ENCODE results near the gene QRICH1. TPM values are rescaled to one million over a fixed set of nuclear protein-coding genes. Genes with fewer than 3 reads are reported as not detected.
A peak's percentile ranks its signal among the peaks of the same experiment; 100 is the strongest.

Gene QRICH1
- total RNA-seq, 1 donor from 2014 or later: 57.4 TPM

- DNase-seq (ENCODE audit: low read depth): no peak
Measured at GRCh38 chr3:49035281-49035680, 58.6 kb downstream of the QRICH1 start.

DNA sequence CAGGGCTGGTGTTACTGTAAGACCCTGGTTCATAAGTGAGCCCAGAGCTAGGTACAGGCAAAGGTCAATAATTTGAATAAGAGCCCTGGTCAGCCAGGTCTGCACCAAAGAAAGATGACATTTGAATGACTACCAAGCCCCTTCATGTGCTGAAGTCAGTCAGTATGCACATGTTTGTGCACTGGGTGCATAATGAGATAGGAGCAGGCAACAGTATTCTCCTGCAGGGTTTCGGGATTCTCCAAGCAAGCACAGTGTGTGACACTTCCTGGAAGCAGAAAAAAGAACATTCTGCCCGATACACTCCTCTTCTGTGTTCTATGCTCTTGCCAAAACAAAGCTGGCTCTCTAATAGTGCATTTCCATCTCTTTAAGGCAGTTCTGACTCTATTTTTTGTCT, 59.2 kb downstream of the QRICH1 start:
- no peak for DNase-seq (ENCODE audit: low read depth)

DNA sequence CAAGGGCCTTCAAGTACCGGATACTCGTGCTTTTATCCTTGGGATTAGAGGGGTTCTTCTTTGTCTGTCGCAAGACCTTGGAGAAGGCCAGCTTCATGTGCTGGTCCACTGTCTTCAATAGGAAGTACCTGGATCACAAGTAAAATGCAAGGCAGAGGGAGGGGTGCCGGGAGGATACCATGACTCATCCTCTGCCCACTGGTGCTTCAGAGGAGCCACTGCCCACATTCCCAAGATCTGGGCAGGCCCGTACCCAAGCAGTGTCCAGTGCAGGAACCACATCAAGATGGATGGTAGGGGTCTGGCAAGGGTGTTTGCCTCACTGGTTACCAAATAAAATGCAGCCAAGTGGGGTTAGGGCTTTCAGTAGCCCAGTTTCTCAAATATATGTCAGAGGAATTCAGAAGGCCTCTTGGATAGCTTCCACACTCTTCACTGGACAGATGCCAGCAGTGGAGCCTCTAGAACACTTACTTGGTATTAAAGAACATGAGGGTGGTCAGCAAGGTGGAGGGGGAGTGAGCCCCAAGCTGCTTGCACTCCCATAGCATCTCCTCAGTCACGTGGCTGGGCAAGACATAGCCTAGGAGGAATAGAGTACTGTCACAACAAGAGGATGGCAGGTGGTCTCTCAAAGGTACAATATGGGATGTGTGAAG, 61.1 kb downstream of the QRICH1 start:
- no peak for DNase-seq (ENCODE audit: low read depth)

DNA sequence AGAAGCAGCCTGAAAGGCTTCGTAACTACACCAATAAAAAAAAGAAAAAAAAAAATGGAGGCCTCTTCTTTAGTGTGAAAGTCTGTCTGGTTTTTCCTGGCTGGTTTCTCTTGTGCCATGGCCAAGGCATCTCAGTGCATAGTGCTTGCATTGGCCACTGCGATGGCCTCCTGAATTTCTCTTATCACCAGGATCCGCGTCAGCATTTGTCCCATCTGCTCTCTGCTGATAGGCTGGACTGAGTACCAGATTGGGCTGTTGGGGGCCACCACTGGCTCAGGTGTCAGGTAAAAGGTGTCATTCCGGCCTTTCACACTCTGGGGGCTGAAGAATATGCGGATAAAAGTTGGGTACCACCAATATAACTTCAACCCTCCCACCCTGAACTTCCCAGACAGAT, 63.5 kb downstream of the QRICH1 start:
- DNase-seq (ENCODE audit: low read depth): no peak

- DNase-seq (ENCODE audit: low read depth): no peak
Measured at GRCh38 chr3:49029563-49029884, 64.3 kb downstream of the QRICH1 start.

GRCh38 chr3:49028673-49029562, 65.0 kb downstream of the QRICH1 start, which contains the start of gene IMPDH2:
IMPDH2 (minus strand) TSS chr3:49029398; CDS start chr3:49029350, 48 bp downstream.
- DNase-seq (ENCODE audit: low read depth): peak; percentile 92

GRCh38 chr3:49028298-49028672, 65.6 kb downstream of the QRICH1 start:
- no peak for DNase-seq (ENCODE audit: low read depth)

- DNase-seq (ENCODE audit: low read depth): no peak
Measured at GRCh38 chr3:49027634-49028033, 66.2 kb downstream of the QRICH1 start.

- DNase-seq (ENCODE audit: low read depth): peak; percentile 70
Measured at GRCh38 chr3:49026536-49026935, 67.3 kb downstream of the QRICH1 start.

- DNase-seq (ENCODE audit: low read depth): no peak
Measured at GRCh38 chr3:49025793-49026520, 67.9 kb downstream of the QRICH1 start.

GRCh38 chr3:49025005-49025792, 68.7 kb downstream of the QRICH1 start:
- peak; percentile 75 for DNase-seq (ENCODE audit: low read depth)

DNA sequence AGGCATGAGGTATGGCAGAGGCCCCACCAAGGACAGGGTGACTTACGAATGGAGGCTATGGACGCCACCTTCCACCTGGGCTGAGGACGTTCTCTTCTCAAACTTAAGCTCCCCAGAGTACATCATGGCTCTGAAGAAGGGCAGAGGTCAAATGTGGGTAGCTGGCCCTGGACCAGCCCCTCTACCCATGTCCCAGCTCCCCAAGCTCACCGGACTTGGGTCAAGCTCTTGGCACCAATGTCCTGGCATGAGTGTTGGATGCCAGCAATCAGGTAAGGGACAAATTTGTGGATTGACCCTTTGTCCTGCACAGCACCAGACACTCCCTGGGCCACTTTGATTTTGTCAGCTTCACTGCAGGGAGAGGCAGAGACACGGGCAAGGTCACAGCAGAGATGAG, 69.4 kb downstream of the QRICH1 start:
- no peak for DNase-seq (ENCODE audit: low read depth)

DNA sequence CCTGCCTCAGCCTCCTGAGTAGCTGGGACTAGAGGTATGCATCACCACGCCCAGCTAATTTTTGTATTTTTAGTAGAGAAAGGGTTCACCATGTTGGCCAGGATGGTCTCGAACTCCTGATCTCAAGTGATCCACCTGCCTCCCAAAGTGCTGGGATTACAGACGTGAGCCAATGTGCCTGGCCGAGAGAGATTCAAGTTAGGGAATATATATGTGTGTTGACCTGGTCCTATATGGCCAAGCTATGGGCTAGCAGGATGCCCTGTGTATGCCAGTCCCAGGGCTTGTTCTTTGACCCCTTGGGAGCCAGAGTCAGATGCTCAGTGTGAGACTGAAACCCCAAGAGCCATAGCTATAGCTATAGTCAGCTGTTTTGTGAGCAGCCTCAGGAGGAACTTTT, 70.1 kb downstream of the QRICH1 start:
- no peak for DNase-seq (ENCODE audit: low read depth)

DNA sequence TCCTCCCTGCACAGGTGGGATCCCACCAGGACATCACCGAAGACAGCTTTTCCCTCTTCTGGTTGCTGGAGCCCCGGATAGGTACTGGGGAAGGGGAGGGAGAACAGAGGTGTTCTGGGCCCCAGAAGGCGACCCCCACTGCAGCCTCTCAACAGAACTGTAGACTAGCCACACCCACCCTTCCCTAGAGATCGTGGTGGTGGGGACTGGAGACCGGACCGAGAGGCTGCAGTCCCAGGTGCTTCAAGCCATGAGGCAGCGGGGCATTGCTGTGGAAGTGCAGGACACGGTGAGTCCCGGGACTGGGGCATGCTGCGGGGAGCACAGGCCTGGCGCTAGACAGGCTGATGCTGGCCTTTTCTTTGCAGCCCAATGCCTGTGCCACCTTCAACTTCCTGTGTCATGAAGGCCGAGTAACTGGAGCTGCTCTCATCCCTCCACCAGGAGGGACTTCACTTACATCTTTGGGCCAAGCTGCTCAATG, 71.1 kb downstream of the QRICH1 start:
- DNase-seq (ENCODE audit: low read depth): no peak

DNA sequence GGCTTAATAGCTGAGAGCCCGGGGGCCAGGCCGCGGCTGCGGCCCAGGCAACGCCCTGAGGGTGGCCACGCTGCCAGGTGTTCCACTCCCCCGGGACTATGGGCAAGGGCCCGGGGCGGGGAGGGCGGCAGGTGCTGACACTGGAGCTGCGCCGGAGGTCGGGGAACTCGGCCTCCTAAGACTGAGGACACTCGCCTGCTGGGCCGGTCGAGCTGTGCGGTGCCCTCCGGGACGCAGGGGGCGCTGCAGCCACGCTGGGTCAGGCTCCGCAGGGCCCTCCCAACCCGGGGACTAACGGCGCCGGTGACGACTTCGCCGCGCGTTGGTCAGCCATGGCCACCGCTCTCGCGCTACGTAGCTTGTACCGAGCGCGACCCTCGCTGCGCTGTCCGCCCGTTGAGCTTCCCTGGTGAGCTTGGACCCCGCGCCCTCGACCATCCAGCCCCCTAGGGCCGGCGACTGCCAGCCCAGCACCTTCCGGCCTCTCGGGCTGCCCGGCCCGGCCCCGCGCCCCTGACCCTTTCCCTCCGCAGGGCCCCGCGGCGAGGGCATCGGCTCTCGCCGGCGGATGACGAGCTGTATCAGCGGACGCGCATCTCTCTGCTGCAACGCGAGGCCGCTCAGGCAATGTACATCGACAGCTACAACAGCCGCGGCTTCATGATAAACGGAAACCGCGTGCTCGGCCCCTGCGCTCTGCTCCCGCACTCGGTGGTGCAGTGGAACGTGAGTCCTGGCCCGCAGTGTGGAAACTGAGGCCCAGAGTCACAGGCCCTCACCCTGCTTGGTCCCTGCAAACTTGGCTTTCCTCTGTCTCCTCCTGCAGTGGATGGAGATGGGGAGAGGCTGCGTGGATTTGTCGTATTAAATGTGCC, 71.8 kb downstream of the QRICH1 start, which contains the start of gene NDUFAF3:
NDUFAF3 (plus strand) TSS at position 309 of the 875 bp plus-strand sequence; CDS start at position 333, 24 bp downstream.
- DNase-seq (ENCODE audit: low read depth): peak; percentile 98

DNA sequence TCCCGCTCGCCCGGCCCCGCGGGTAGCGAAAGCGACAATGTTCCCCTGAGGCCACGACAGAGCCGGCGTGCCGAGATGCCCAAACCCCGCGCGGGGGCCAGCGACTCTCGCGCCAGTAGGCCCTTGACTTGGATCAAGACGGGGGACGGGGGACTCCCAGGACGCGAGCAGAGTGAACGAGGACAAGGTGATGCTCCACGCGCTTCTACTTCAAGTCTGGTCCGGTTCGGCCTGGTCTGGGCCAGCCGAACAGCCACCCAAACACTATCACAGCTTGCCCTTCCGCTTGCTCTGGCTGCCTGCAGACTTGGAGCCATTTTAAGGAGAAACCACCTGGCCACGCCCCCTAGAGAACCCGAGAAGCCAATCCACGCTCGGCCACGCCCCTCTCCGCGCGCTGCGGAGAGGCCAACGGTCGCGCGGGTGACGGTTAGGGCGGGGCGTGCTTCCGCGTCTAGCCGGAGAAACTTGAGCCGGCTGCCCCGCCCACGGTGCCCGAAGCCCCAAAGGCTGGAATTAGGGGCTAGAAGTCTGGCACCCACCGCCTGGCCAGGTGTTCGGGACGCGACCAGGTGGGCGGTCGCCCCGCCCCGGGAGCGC, 72.6 kb downstream of the QRICH1 start:
- DNase-seq (ENCODE audit: low read depth): peak; percentile 99

DNA sequence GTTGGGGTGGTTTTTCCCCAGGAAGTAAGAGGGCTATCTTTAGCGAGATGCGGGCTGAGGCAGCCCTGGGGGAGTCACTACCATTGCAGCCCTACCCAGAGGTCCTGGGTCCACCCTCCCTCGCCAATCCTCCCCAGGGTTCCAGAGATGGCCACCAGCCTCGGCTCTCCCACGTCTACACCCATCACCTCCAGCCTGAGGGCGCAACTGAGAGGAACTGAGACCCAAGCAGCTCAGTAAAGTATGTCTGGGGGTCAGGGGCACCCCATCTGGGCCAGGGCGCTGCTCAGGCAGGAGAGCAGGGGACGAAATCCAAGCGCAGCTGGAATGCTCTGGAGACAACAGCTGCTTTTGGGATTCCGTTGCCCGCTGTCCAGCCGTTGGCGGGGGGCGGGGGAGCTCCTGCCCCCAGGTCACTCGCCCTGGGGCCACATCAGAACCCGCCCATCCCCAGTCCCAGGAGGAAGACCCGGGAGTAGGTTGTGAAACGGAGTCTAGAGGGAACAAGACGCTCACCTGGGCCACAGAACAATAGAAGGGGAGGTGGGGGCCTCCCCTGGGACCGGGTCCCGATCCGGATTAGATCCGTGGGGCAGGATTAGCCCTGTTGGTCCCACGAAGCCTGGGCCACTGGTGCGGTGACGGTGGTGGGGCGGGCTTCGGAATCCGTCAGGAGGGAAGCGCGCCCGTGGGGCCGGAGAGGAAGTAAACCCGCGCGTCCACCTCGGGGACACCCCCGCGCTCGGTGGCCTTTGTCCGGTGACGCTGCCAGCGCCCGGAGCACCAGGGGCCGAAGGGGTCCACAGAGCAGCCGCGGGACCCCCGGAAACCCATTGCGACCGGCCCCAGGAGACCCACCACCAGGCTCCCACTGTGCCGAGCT, 73.3 kb downstream of the QRICH1 start:
- peak; percentile 62 for DNase-seq (ENCODE audit: low read depth)

- no peak for DNase-seq (ENCODE audit: low read depth)
Measured at GRCh38 chr3:49019941-49020329, 73.9 kb downstream of the QRICH1 start.

- DNase-seq (ENCODE audit: low read depth): no peak
Measured at GRCh38 chr3:49018707-49019006, 75.2 kb downstream of the QRICH1 start.
